H4 (cell line): ENCODE measurements around the gene PLCB1. TPM values are rescaled to one million over a fixed set of nuclear protein-coding genes. Genes with fewer than 3 reads are reported as not detected.
A peak's percentile ranks its signal among the peaks of the same experiment; 100 is the strongest.
"Not testable (repeated sequence)": the region's sequence is repeated elsewhere in the genome, so short reads cannot be mapped to it uniquely, and the experiment has no call there.

Source experiments
- DNase-seq: peaks from one replicate; pipeline ENCODE4 v3.0.0-alpha.2; 2015; ENCODE audit warnings: low spot score
- total RNA-seq: library from RNA; depleted of rRNA; stranded (reverse); fragments of >200 nt; shearing (Covaris generic); gene quantifications from 2 replicates; pipeline ENCODE4 v1.2.3, GENCODE V29; 2014

Gene PLCB1
- total RNA-seq, 1 experiment from 2014 or later = 9.0 TPM

- DNase-seq = no peak
Observed at GRCh38 chr20:8367689-8368088, 235.6 kb downstream of the PLCB1 start.

GRCh38 chr20:8368670-8369069 is 236.6 kb downstream of the PLCB1 start:
- no peak for DNase-seq

- no peak for DNase-seq
Observed at GRCh38 chr20:8369311-8369710, 237.2 kb downstream of the PLCB1 start.

GRCh38 chr20:8370774-8371173 is 238.7 kb downstream of the PLCB1 start:
- DNase-seq = no peak

- no peak for DNase-seq
Observed at GRCh38 chr20:8372824-8373380, 240.8 kb downstream of the PLCB1 start.

GRCh38 chr20:8373579-8373978 is 241.5 kb downstream of the PLCB1 start:
- no peak for DNase-seq

- no peak for DNase-seq
Observed at GRCh38 chr20:8375898-8376297, 243.8 kb downstream of the PLCB1 start.

- DNase-seq = no peak
Observed at GRCh38 chr20:8376940-8377339, 244.9 kb downstream of the PLCB1 start.

GRCh38 chr20:8379125-8379524 is 247.1 kb downstream of the PLCB1 start:
- not testable (repeated sequence) for DNase-seq

GRCh38 chr20:8385247-8385646 is 253.2 kb downstream of the PLCB1 start:
- DNase-seq = peak; percentile 62

- DNase-seq = no peak
Observed at GRCh38 chr20:8386991-8387390, 254.9 kb downstream of the PLCB1 start.

- no peak for DNase-seq
Observed at GRCh38 chr20:8388141-8388540, 256.1 kb downstream of the PLCB1 start.

- DNase-seq = no peak
Observed at GRCh38 chr20:8388707-8389106, 256.6 kb downstream of the PLCB1 start.

- no peak for DNase-seq
Observed at GRCh38 chr20:8389381-8390036, 257.4 kb downstream of the PLCB1 start.

GRCh38 chr20:8390037-8390433 is 258.0 kb downstream of the PLCB1 start:
- no peak for DNase-seq

- no peak for DNase-seq
Observed at GRCh38 chr20:8390500-8390899, 258.4 kb downstream of the PLCB1 start.

- DNase-seq = no peak
Observed at GRCh38 chr20:8393381-8393780, 261.3 kb downstream of the PLCB1 start.

GRCh38 chr20:8394308-8394945 is 262.4 kb downstream of the PLCB1 start:
- DNase-seq = no peak

GRCh38 chr20:8395956-8396355 is 263.9 kb downstream of the PLCB1 start:
- DNase-seq = no peak

- DNase-seq = no peak
Observed at GRCh38 chr20:8398263-8399051, 266.4 kb downstream of the PLCB1 start.

- DNase-seq = no peak
Observed at GRCh38 chr20:8399947-8400346, 267.9 kb downstream of the PLCB1 start.

- no peak for DNase-seq
Observed at GRCh38 chr20:8400486-8400885, 268.4 kb downstream of the PLCB1 start.

GRCh38 chr20:8401556-8401955 is 269.5 kb downstream of the PLCB1 start:
- no peak for DNase-seq
